IMR-90 (cell line): ENCODE data around the gene TRIM37. TPM values are rescaled to one million over a fixed set of nuclear protein-coding genes. Genes with fewer than 3 reads are reported as not detected.

Experiments
- ATAC-seq: fragments of 200-7000 bp; cut with Tn5 transposase; 2 replicates; pipeline ENCODE4 v1.9.1; 2020; ENCODE audit warnings: low read depth, mild to moderate bottlenecking, moderate library complexity
- BruUV-seq: library from RNA; stranded (reverse); fragments of 400-500 nt; replicated peaks from 2 replicates; lab custom pipeline; 2021; lab: Mats Ljungman, UMichigan
- CTCF ChIA-PET: fragments of 300-600 bp; formaldehyde crosslinking; extraction: SDS; loops from one replicate; lab custom pipeline; 2021; ENCODE audit warnings: antibody characterized with exemption; lab: Yijun Ruan, JAX
- POLR2A ChIA-PET: fragments of 300-600 bp; sonication (Branson Sonifier 250); formaldehyde crosslinking; loops from one replicate; lab custom pipeline; 2022; ENCODE audit warnings: antibody characterized with exemption; ENCODE audit not compliant: unreplicated experiment; lab: Charles Lee
- DNase-seq: peaks from one replicate; pipeline ENCODE4 v3.0.0; 2013
- H2AFZ ChIP-seq: replicated peaks from 2 replicates; pipeline ENCODE3; 2013; ENCODE audit warnings: low read length, mild to moderate bottlenecking; ENCODE audit not compliant: poor library complexity
- H2AK5ac ChIP-seq: 2 replicates; pipeline ENCODE4 v1.6.1; 2013; ENCODE audit warnings: low read depth, low read length, inconsistent platforms
- H2AK9ac ChIP-seq: replicated peaks from 2 replicates; pipeline ENCODE3; 2013; ENCODE audit warnings: mild to moderate bottlenecking, low read depth, low read length, moderate library complexity; ENCODE audit not compliant: poor library complexity
- H2BK120ac ChIP-seq: 2 replicates; pipeline ENCODE4 v1.6.1; 2013; ENCODE audit warnings: low read depth, low read length, inconsistent platforms
- H2BK15ac ChIP-seq: 3 replicates; pipeline ENCODE4 v1.6.1; 2013; ENCODE audit warnings: low read depth, low read length, inconsistent platforms
- H2BK20ac ChIP-seq: 2 replicates; pipeline ENCODE4 v1.6.1; 2013; ENCODE audit warnings: low read depth, mild to moderate bottlenecking, inconsistent platforms, low read length, moderate library complexity
- H2BK5ac ChIP-seq: 2 replicates; pipeline ENCODE4 v1.6.1; 2013; ENCODE audit warnings: mild to moderate bottlenecking, low read depth, low read length, inconsistent platforms; ENCODE audit not compliant: poor library complexity, severe bottlenecking
- H3K14ac ChIP-seq: replicated peaks from 2 replicates; pipeline ENCODE4 v1.6.1; 2013; ENCODE audit warnings: low read depth, low read length, inconsistent platforms
- H3K18ac ChIP-seq: 2 replicates; pipeline ENCODE4 v1.6.1; 2013; ENCODE audit warnings: low read depth, low read length, control low read depth
- H3K23ac ChIP-seq: 2 replicates; pipeline ENCODE4 v1.6.1; 2013; ENCODE audit warnings: low read depth, low read length, inconsistent platforms
- H3K27ac ChIP-seq: 2 replicates; pipeline ENCODE4 v1.5.1; 2013; ENCODE audit warnings: mild to moderate bottlenecking, control low read depth, low read length; ENCODE audit not compliant: insufficient read depth
- H3K27me3 ChIP-seq: 2 replicates; pipeline ENCODE4 v1.6.1; 2013; ENCODE audit warnings: low read length; ENCODE audit not compliant: control insufficient read depth, insufficient read depth
- H3K36me3 ChIP-seq: 2 replicates; pipeline ENCODE4 v1.6.1; 2013; ENCODE audit warnings: low read length, mixed read lengths; ENCODE audit not compliant: control insufficient read depth, insufficient read depth
- H3K4ac ChIP-seq: 2 replicates; pipeline ENCODE4 v1.6.1; 2013; ENCODE audit warnings: low read depth, low read length, inconsistent platforms
- H3K4me1 ChIP-seq: 2 replicates; pipeline ENCODE4 v1.6.1; 2013; ENCODE audit warnings: low read length, mixed read lengths; ENCODE audit not compliant: control insufficient read depth, insufficient read depth
- H3K4me2 ChIP-seq: 2 replicates; pipeline ENCODE4 v1.6.1; 2013; ENCODE audit warnings: low read depth, mild to moderate bottlenecking, control low read depth, low read length, moderate library complexity
- H3K4me3 ChIP-seq: 2 replicates; pipeline ENCODE4 v1.5.1; 2013; ENCODE audit warnings: low read depth, mild to moderate bottlenecking, control low read depth, low read length, moderate library complexity; ENCODE audit not compliant: insufficient read depth
- H3K56ac ChIP-seq: 2 replicates; pipeline ENCODE4 v1.6.1; 2013; ENCODE audit warnings: low read length, inconsistent platforms; ENCODE audit not compliant: insufficient read depth; ENCODE audit errors: extremely low read depth
- H3K79me1 ChIP-seq, 2 experiments: 2 replicates each; pipeline ENCODE4 v1.6.1; 2013; ENCODE audit warnings: low read length in 2 of 2, inconsistent platforms in 1 of 2, low read depth in 1 of 2
- H3K9ac ChIP-seq: 2 replicates; pipeline ENCODE4 v1.6.1; 2013; ENCODE audit warnings: low read depth, low read length, control low read depth
- H3K9me1 ChIP-seq: 2 replicates; pipeline ENCODE4 v1.6.1; 2013; ENCODE audit warnings: low read length, inconsistent platforms; ENCODE audit not compliant: insufficient read depth
- H3K9me3 ChIP-seq: 2 replicates; pipeline ENCODE4 v1.6.1; 2013; ENCODE audit warnings: low read length; ENCODE audit not compliant: control insufficient read depth, insufficient read depth
- H4K20me1 ChIP-seq: 2 replicates; pipeline ENCODE4 v1.6.1; 2013; ENCODE audit warnings: low read length, inconsistent platforms; ENCODE audit not compliant: insufficient read depth
- H4K5ac ChIP-seq: 2 replicates; pipeline ENCODE4 v1.6.1; 2013; ENCODE audit warnings: mild to moderate bottlenecking, low read depth, low read length, control low read depth
- H4K8ac ChIP-seq, 2 experiments: 2 replicates each; pipeline ENCODE4 v1.6.1; 2013; ENCODE audit warnings: low read depth in 2 of 2, low read length in 2 of 2, control low read depth in 1 of 2, inconsistent platforms in 1 of 2
- H4K91ac ChIP-seq: 2 replicates; pipeline ENCODE4 v1.6.1; 2013; ENCODE audit warnings: low read depth, low read length, inconsistent platforms; ENCODE audit not compliant: insufficient read depth
- BHLHE40 ChIP-seq: fragments of 150-350 bp; IDR thresholded peaks from 2 replicates; pipeline ENCODE4 v1.6.1; 2016; ENCODE audit warnings: mild to moderate bottlenecking, low read depth, low read length
- CEBPB ChIP-seq: IDR thresholded peaks from 2 replicates; pipeline ENCODE4 v1.6.1; 2012; ENCODE audit warnings: low read depth, low read length, improper control_type of control experiment
- CHD1 ChIP-seq: IDR thresholded peaks from 2 replicates; pipeline ENCODE4 v1.6.1; 2012; ENCODE audit warnings: low read depth, low read length, improper control_type of control experiment
- MAFK ChIP-seq: IDR thresholded peaks from 2 replicates; pipeline ENCODE4 v1.6.1; 2012; ENCODE audit warnings: low read depth, low read length, improper control_type of control experiment
- MAZ ChIP-seq: IDR thresholded peaks from 2 replicates; pipeline ENCODE4 v1.6.1; 2012; ENCODE audit warnings: low read depth, mild to moderate bottlenecking, low read length, improper control_type of control experiment, moderate library complexity, borderline replicate concordance
- MXI1 ChIP-seq: IDR thresholded peaks from 2 replicates; pipeline ENCODE4 v1.6.1; 2012; ENCODE audit warnings: low read depth, mild to moderate bottlenecking, low read length, moderate library complexity, borderline replicate concordance
- NFE2L2 ChIP-seq: fragments of 150-350 bp; IDR thresholded peaks from 2 replicates; pipeline ENCODE4 v1.6.1; 2016; ENCODE audit warnings: low read depth, mild to moderate bottlenecking, low read length
- RAD21 ChIP-seq: IDR thresholded peaks from 2 replicates; pipeline ENCODE4 v1.6.1; 2012; ENCODE audit warnings: low read length, improper control_type of control experiment
- WGBS, 2 experiments: methylation state at CpG; one replicate each; pipeline versions ENCODE4 v1.1.5 to v1.1.7; 2013; ENCODE audit warnings: missing lambda C conversion rate in 2 of 2; ENCODE audit not compliant: insufficient read length in 1 of 2; ENCODE audit errors: extremely low coverage in 2 of 2; 5-methylcytosine and 5-hydroxymethylcytosine counted together
- dilution Hi-C: fragments of 300-500 bp; cut with HindIII; formaldehyde crosslinking; loops from one replicate; pipeline ENCODE4 v1.14.3; 2018; ENCODE audit warnings: low sequenced_read_pairs; ENCODE audit not compliant: unreplicated experiment
- in situ Hi-C: fragments of 300-500 bp; cut with MboI; formaldehyde crosslinking; loops from 3 replicates; pipeline ENCODE4 v1.14.3; 2019; ENCODE audit warnings: low sequenced_read_pairs, inconsistent platforms, mixed read lengths
- intact Hi-C: fragments of 100-400 bp; cut with micrococcal nuclease; formaldehyde crosslinking; loops from 2 replicates; pipeline ENCODE4 v1.10.0; 2022
- polyA plus RNA-seq, 3 experiments: library from polyadenylated mRNA; depleted of rRNA; stranded (reverse); fragments of >200 nt; gene quantifications; 2 replicates each; pipeline ENCODE4 v1.2.3, GENCODE V29; 2012; ENCODE audit warnings: low replicate concordance in 1 of 3
- total RNA-seq: library from RNA; depleted of rRNA; stranded (reverse); fragments of >200 nt; gene quantifications from 2 replicates; pipeline ENCODE4 v1.2.3, GENCODE V29; 2012
- TF ChIP-seq, protein P1 (sequence below): fragments of 150-350 bp; IDR thresholded peaks from 2 replicates; pipeline ENCODE4 v1.6.1; 2017; ENCODE audit warnings: mild to moderate bottlenecking, antibody characterized with exemption, low read length, low read depth
- TF ChIP-seq, protein P2 (sequence below): fragments of 150-350 bp; IDR thresholded peaks from 2 replicates; pipeline ENCODE4 v1.6.1; 2016; ENCODE audit warnings: low read depth, mild to moderate bottlenecking, low read length, moderate library complexity, borderline replicate concordance

The TRIM37 gene
- total and polyA plus RNA-seq, 2 of the 4 experiments (the other 2 are of a cell fraction): 12.1 to 24.9 TPM

- Histone ChIP-seq H3K4me1 (no peaks in the 10 kb centered on the region), H3K9me3 (no peaks in the 10 kb centered on the region), H4K91ac (no peak overlapping the region), H3K18ac (peak overlapping the region; percentile 7; the same call in 1 of the 2 replicates), H3K4me3 (peak overlapping the region; percentile 54), H2BK5ac (peak overlapping the region; percentile 27), H3K36me3 (no peaks in the 10 kb centered on the region), H3K4me2 (peak overlapping the region; percentile 80), H4K5ac (no peak overlapping the region), H2BK120ac (peak overlapping the region; percentile 28; the same call in 1 of the 2 replicates), H2AK5ac (peak overlapping the region; percentile 52; the same call in 1 of the 2 replicates), H3K27ac (peak overlapping the region; percentile 44), H3K56ac (peak overlapping the region; percentile 55; the same call in 1 of the 2 replicates), H2AFZ (peak overlapping the region; percentile 92), H2BK15ac (no peak overlapping the region), H2BK20ac (no peak overlapping the region; the same call in 1 of the 2 replicates), H2AK9ac (peak overlapping the region; percentile 88), H3K9me1 (no peaks in the 10 kb centered on the region), H3K23ac (peak overlapping the region; percentile 77), H3K14ac (peak overlapping the region; percentile 57), H3K79me1 (peaks cover 10 to 33% of the 10 kb centered on the region in 2 experiments; a peak in 3 of 4 replicates), H4K20me1 (no peaks in the 10 kb centered on the region; the same call in 1 of the 2 replicates), H3K27me3 (no peaks in the 10 kb centered on the region), H3K4ac (peak overlapping the region; percentile 61), H4K8ac (peak overlapping the region in 1 of 2 experiments; percentile 4; a peak in 1 of 4 replicates), H3K9ac (peak overlapping the region; percentile 69)
- in situ Hi-C loops: no loop called here
- POLR2A ChIA-PET: interaction anchor here (0.6 kb wide), 1 partner anchor 45 kb away, joined by 3 read pairs; no protein-coding TSS in a partner anchor
- peak; percentile 35 for ATAC-seq
- WGBS, 2 experiments: 0% methylated on average over 7 of the region's 18 CpGs; no CpG with 5 or more reads in 1 of the 2 experiments
- peak; percentile 41 for DNase-seq
- intact Hi-C loops: loop anchor here (1.0 kb wide), 1 partner anchor 49 kb away; the partner anchor contains the start of genes PRR11 and SKA2
- BruUV-seq: no TSS peak
- TF ChIP-seq CHD1 (no peak), MAZ (no peak), BHLHE40 (no peak), CEBPB (no peak), MXI1 (0 out of 2 replicates have a peak, but pooled peaks have one; percentile 20), MAFK (no peak), RAD21 (0 out of 2 replicates have a peak, but pooled peaks have one; percentile 0), NFE2L2 (no peak)
- TF ChIP-seq, protein P1, sequence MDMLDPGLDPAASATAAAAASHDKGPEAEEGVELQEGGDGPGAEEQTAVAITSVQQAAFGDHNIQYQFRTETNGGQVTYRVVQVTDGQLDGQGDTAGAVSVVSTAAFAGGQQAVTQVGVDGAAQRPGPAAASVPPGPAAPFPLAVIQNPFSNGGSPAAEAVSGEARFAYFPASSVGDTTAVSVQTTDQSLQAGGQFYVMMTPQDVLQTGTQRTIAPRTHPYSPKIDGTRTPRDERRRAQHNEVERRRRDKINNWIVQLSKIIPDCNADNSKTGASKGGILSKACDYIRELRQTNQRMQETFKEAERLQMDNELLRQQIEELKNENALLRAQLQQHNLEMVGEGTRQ: no peak
- TF ChIP-seq, protein P2, sequence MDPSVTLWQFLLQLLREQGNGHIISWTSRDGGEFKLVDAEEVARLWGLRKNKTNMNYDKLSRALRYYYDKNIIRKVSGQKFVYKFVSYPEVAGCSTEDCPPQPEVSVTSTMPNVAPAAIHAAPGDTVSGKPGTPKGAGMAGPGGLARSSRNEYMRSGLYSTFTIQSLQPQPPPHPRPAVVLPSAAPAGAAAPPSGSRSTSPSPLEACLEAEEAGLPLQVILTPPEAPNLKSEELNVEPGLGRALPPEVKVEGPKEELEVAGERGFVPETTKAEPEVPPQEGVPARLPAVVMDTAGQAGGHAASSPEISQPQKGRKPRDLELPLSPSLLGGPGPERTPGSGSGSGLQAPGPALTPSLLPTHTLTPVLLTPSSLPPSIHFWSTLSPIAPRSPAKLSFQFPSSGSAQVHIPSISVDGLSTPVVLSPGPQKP: no peak
- CTCF ChIA-PET: interaction anchor here (1.2 kb wide), 1 partner anchor 14 kb away, joined by 3 read pairs; no protein-coding TSS in a partner anchor
- dilution Hi-C loops: no loop called here
Observed at GRCh38 chr17:59105852-59106462, 723 bp downstream of the TRIM37 start.
